ENCODE data around the gene TBC1D5.

Gene TBC1D5

GRCh38 chr3:17111586-17111985 lies 630.8 kb downstream of the TBC1D5 start:
- Mint-ChIP-seq H3K36me3 (ENCODE audit: low read depth) (no peaks in the 10 kb centered on the region), H3K9me3 (peaks cover 4% of the 10 kb centered on the region), H3K27ac (no peak overlapping the region), H3K4me3 (no peak overlapping the region), H3K4me1 (ENCODE audit: low read depth) (peaks cover 2% of the 10 kb centered on the region), H3K27me3 (ENCODE audit: low read depth) (peaks cover 14% of the 10 kb centered on the region)

- H3K27ac Mint-ChIP-seq, result no peak overlapping the region
- no peak overlapping the region for H3K4me3 Mint-ChIP-seq
- peaks cover 2% of the 10 kb centered on the region for H3K4me1 Mint-ChIP-seq (ENCODE audit: low read depth)
- H3K27me3 Mint-ChIP-seq (ENCODE audit: low read depth), result peaks cover 14% of the 10 kb centered on the region
- H3K36me3 Mint-ChIP-seq (ENCODE audit: low read depth), result no peaks in the 10 kb centered on the region
- H3K9me3 Mint-ChIP-seq, result peaks cover 4% of the 10 kb centered on the region
Measured at GRCh38 chr3:17110660-17111396, 631.6 kb downstream of the TBC1D5 start.

All from T-helper 1 cell treated with Interleukin-12 subunit alpha and Interleukin-12 subunit beta and Interleukin-4 antibody, amounts not matched to agents 30 μg/mL and 1 μg/mL, for 36 hours (primary cell).